ENCODE results near the gene GPS1. TPM values are rescaled to one million over a fixed set of nuclear protein-coding genes. Genes with fewer than 3 reads are reported as not detected.
A peak's percentile ranks its signal among the peaks of the same experiment; 100 is the strongest.

The GPS1 gene
- total RNA-seq, 3 donors from 2014 or later (not counting 1 experiment from before 2014, with no cell fraction given): 78.9 to 87.6 (median 85.3) TPM

- Mint-ChIP-seq H3K27ac (no peak overlapping the region), H3K9me3 (no peaks in the 10 kb centered on the region), H3K27me3 (ENCODE audit: low read depth in 2 of 2) (no peaks in the 10 kb centered on the region), H3K4me1 (no peaks in the 10 kb centered on the region), H3K4me3 (no peak overlapping the region), H3K36me3 (no peaks in the 10 kb centered on the region)
- H3K4me3 ChIP-seq (ENCODE audit: low read length): no peak overlapping the region
- no peaks in the 10 kb centered on the region for H3K9me3 ChIP-seq (ENCODE audit: control insufficient read depth, insufficient read depth, low read length)
- no peak overlapping the region for H3K27ac ChIP-seq (ENCODE audit: low read length)
- intact Hi-C loops (cut with micrococcal nuclease): no loop called here
- no peaks in the 10 kb centered on the region for H3K4me1 ChIP-seq (ENCODE audit: control insufficient read depth, insufficient read depth, low read length)
- TF ChIP-seq CTCF (IDR thresholded peaks at IDR 0.05): no peak
- peaks cover 14% of the 10 kb centered on the region for H3K36me3 ChIP-seq (ENCODE audit: control insufficient read depth, insufficient read depth, low read length)
- no peaks in the 10 kb centered on the region for H3K27me3 ChIP-seq (ENCODE audit: control insufficient read depth, insufficient read depth, low read length)
- WGBS (ENCODE audit: insufficient coverage): 93% methylated on average over 21 of the region's 21 CpGs
- peak in 1 of 3 donors; percentile 11 for ATAC-seq
- DNase-seq: no peak
Measured at GRCh38 chr17:82076785-82077591, 25.3 kb downstream of the GPS1 start.

DNA sequence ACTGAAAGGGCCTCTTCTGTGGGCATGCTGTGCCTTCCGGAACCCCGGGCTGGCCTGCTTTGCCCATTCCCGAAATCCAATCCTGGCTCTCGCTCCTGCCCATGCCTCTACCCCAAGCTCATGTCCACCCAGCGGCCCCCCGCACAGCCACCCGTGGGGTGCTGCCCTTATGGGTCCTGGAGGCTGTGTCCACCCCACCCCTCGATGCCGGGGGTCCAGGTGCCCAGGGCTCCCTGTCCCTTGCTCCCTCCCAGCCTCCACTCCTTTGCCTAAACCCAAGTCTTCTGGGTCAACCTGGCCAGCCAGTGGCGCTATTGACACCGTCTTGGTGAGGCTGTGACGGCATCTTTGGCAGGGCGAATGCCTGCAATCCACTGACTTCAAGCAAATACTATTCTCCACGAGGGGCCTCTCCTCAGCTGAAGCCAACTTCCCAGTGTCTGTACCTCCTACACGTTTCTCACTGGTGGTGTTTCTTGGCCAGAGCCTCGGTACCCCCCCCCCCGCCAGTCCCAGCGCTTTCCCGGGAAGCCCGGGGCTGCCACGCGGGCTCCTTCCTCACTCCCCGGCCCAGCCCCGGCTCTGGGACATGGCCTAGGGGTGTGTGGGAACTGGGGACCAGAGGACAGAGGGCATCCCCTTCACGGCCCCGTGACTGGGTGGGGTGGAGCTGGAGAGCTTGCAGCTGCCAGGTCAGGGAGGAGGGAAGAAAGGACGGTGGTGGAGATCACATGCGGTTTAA, 26.1 kb downstream of the GPS1 start:
- WGBS (ENCODE audit: insufficient coverage): 88% methylated on average over 28 of the region's 28 CpGs
- H3K27me3 ChIP-seq (ENCODE audit: control insufficient read depth, insufficient read depth, low read length): no peaks in the 10 kb centered on the region
- Mint-ChIP-seq H3K36me3 (no peaks in the 10 kb centered on the region), H3K9me3 (no peaks in the 10 kb centered on the region), H3K4me1 (no peaks in the 10 kb centered on the region), H3K4me3 (no peak overlapping the region), H3K27me3 (ENCODE audit: low read depth in 2 of 2) (no peaks in the 10 kb centered on the region), H3K27ac (no peak overlapping the region)
- ATAC-seq (peak in 1 of 3 donors; percentile 5), DNase-seq (no peak)
- H3K27ac ChIP-seq (ENCODE audit: low read length): no peak overlapping the region
- no peaks in the 10 kb centered on the region for H3K9me3 ChIP-seq (ENCODE audit: control insufficient read depth, insufficient read depth, low read length)
- intact Hi-C loops (cut with micrococcal nuclease): no loop called here
- TF ChIP-seq CTCF (IDR thresholded peaks at IDR 0.05): no peak
- no peak overlapping the region for H3K4me3 ChIP-seq (ENCODE audit: low read length)
- H3K4me1 ChIP-seq (ENCODE audit: control insufficient read depth, insufficient read depth, low read length): no peaks in the 10 kb centered on the region
- peaks cover 19% of the 10 kb centered on the region for H3K36me3 ChIP-seq (ENCODE audit: control insufficient read depth, insufficient read depth, low read length)

DNA sequence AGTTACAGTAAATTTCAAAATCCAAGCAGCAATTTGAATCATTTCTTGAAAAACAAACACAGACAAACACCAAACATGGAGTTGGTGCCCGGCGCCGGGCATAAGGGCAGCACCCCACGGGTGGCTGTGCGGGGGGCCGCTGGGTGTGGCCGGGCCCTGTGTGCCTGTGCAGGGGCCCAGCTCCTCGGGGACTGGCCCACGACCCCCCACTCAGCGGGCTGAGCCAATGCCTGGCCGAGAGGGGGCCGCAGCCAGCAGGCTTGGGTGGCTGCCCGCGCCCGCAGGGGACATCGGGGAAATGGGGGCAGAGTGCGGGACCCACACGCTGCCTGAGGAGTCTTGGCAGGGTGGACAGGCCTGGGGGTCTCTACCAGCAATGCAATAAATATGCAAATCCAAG, 26.7 kb downstream of the GPS1 start:
- DNase-seq: no peak
- no peak overlapping the region for H3K4me3 Mint-ChIP-seq
- H3K27ac ChIP-seq (ENCODE audit: low read length): no peak overlapping the region
- no peaks in the 10 kb centered on the region for H3K9me3 Mint-ChIP-seq
- no peak overlapping the region for H3K27ac Mint-ChIP-seq
- intact Hi-C loops (cut with micrococcal nuclease): no loop called here
- 95% methylated on average over 18 of the region's 18 CpGs for WGBS (ENCODE audit: insufficient coverage)
- no peaks in the 10 kb centered on the region for H3K36me3 Mint-ChIP-seq
- H3K4me3 ChIP-seq (ENCODE audit: low read length): no peak overlapping the region
- H3K36me3 ChIP-seq (ENCODE audit: control insufficient read depth, insufficient read depth, low read length): peaks cover 25% of the 10 kb centered on the region
- no peaks in the 10 kb centered on the region for H3K4me1 ChIP-seq (ENCODE audit: control insufficient read depth, insufficient read depth, low read length)
- H3K27me3 ChIP-seq (ENCODE audit: control insufficient read depth, insufficient read depth, low read length): no peaks in the 10 kb centered on the region
- ATAC-seq: no peak
- no peaks in the 10 kb centered on the region for H3K9me3 ChIP-seq (ENCODE audit: control insufficient read depth, insufficient read depth, low read length)
- H3K4me1 Mint-ChIP-seq: no peaks in the 10 kb centered on the region
- no peaks in the 10 kb centered on the region for H3K27me3 Mint-ChIP-seq (ENCODE audit: low read depth in 2 of 2)
- no peak for TF ChIP-seq CTCF (IDR thresholded peaks at IDR 0.05)
